ENCODE results near the gene TMEM135.
A peak's percentile ranks its signal among the peaks of the same experiment; 100 is the strongest.
"Not testable (repeated sequence)": the region's sequence is repeated elsewhere in the genome, so short reads cannot be mapped to it uniquely, and the experiment has no call there.

Gene TMEM135

DNA sequence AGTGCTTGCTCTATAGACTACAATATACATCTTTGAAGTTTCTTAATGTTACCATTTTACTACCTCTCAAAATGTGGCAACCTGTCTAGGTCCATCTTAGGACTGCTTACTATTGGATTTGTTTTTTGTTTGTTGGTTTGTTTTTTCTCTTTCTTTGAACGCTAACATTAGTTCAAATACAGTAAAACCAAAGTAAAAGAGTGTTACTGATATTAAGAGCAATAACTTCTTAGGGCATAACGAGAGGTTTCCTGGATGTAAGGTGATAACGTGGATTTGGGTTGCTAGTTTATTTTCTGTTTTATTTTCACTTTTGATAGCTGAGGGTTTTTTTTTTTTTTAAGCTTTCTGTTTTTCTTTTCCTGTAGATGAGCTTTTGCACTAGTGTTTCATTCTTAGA lies 43.6 kb downstream of the TMEM135 start:
- DNase-seq, result no peak

DNA sequence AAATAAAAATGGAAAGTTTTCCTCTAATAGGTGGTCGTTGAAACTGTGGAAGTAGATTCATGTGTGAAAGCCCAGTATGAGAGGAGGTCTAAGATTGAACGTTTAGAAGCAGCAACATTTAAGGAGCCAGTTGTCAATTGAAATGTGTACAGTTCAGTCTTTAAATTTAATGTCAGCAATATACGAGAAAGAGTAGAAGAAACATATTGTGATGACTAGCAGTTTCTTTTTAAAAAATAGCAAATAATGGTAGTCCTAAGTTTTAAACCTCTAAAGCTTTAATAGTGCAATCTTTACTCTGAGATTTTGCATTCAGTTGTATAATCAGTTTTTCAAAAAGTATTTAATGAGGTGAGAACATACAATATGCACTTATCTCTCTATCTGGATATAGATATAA lies 44.9 kb downstream of the TMEM135 start:
- no peak for DNase-seq

DNA sequence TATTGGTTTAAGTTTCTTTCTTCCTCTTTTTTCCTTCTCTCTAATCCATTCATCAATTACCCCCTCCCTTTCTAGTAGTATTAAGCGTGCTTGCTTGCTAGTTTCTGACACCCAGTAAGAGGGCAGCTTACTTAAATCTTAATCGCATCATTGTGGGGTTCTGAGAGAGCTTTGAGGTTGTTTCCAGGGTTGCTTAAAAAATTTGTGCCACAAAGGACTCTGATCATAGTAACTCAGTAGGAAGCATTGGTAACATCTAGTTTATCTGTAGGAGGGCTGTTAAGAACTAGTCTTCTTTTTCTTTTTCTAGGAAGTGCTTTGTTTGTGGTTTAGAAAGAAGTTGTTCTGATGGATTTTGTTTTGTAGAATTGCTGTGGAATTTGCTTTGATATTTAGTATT lies 45.3 kb downstream of the TMEM135 start:
- no peak for DNase-seq

DNA sequence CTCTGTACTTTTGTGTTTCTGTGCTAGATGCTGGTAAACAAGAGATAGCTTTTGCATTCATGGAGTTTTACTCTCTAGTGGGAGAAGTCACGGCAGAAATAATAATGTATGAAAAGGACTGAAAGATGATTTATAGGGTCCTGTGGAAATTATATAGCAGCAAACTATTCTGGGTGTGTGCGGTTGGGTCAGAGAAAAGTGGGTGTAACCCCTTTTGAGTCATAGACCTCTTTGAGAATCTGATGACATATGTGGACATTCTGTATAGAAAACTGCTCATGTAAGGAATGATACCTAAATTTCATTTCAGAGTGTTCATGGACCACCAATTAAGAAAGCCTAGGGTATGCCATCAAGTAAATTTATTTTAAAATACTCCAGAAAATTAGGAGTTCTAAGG lies 54.4 kb downstream of the TMEM135 start:
- no peak for DNase-seq

DNA sequence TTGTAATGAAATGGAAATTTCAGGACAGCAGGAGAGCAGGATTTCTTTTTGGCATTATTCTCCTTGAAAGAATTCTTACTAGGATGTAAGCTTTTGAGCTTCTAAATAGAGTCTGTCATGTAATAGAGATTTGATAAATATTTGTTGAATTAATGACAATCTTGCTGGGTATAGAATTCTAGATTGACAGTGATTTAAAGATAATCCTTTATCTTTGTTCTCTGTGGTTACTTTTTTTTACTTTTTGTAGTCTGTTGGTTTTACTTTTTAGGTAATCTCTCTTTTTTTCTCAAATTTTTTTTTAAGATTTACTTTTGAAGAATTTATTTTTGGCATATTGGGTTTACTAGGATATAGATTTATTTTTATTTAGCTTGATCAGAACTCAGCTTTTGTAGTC lies 54.8 kb downstream of the TMEM135 start:
- no peak for DNase-seq

DNA sequence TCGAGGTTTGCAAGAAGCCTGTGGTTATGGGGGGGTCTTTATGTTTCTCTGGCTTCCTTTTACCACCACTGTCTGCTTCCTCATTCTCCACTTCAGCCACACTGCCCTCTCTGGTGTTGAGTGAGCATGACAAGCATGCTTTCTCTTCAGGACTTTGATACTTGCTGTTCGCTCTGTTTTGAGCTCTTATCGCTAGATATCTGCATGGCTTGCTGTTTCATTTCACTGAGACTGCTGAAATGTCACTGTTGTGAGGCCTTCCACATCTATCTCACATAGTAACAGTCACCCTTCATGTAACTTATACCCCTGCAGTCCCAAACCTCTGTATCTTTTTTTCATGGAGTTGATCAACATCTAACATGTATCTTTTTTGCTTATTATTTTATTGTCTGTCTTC lies 59.8 kb downstream of the TMEM135 start:
- peak; percentile 9 for DNase-seq

DNA sequence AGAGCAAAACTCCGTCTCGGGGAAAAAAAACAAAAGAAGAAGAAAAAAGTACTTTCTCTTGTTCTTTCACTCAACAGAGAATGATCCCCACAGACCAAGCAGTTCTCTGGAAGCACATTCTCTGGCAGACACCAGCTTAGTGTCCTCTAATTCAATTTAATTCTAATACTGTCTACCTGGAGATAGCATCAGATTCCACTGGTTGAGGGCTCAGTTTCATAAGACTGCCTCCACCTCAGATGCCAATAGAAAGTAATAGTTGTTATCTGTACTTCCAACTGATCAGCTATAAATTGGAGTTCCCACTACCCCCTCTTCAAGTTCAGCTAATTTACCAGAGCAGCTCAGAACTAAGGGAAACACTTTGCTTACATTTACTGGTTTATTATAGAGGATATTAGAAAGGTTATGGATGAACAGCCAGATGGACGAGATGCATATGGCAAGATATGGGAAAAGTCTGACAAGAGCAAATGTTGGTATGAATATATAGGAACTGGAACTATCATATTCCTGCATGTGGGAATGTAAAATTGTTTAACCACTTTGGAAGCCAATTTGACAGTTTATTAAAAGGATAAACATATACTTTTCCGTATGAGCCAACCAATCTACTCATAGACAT lies 64.3 kb downstream of the TMEM135 start:
- no peak for DNase-seq

DNA sequence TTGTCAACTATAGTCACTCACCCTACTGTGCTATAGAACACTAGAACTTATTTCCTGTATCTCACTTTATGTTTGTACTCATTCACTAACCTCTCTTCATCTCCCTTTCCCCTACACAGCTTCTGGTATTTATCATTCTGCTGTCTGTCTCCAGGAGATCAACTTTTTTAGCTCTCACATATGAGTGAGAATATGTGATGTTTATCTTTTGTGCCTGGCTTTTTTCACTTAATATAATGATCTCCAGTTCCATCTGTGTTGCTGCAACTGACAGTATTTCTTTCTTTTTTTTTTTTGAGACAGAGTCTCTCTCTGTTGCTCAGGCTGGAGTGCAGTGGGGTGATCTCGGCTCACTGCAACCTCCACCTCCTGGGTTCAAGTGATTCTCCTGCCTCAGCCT lies 68.1 kb downstream of the TMEM135 start:
- not testable (repeated sequence) for DNase-seq

DNA sequence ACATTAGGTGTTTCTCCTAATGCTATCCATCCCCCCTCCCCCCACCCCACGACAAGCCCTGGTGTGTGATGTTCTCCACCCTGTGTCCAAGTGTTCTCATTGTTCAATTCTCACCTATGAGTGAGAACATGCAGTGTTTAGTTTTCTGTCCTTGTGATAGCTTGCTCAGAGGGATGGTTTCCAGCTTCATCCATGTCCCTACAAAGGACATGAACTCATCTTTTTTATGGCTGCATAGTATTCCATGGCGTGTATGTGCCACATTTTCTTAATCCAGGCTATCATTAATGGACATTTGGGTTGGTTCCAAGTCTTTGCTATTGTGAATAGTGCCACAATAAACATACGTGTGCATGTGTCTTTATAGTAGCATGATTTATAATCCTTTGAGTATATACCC lies 69.6 kb downstream of the TMEM135 start:
- not testable (repeated sequence) for DNase-seq

DNA sequence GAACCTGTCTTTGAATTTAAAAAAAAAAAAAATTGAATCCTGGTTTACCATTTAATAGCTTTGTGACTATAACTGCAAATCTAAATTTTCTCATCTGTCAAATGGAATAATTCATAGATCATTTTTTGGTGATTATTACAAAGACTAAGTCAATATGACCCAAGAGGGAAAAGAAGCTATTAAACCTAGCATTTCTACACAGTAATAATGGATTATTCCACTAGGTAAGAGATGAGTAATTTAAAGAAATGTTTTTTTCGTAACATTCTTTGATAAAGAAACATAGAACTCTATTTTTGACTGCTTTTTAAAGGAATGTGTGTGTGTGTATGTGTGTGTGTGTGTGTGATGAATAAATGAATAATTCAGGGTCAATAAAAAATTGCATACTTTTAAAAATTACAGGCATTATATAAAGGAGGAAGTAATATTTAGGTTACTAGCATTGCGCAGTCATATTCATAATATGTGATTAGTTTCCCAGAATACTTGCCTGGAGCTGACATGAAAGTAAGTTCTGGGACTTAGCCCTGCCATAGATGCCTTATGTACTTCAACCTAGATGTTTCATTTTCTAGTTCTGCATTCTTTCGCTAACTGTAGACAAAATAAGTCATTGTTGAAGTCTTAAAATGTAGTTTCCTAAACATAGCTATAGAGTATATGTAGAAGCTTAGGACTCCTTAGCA lies 72.9 kb downstream of the TMEM135 start:
- no peak for DNase-seq

DNA sequence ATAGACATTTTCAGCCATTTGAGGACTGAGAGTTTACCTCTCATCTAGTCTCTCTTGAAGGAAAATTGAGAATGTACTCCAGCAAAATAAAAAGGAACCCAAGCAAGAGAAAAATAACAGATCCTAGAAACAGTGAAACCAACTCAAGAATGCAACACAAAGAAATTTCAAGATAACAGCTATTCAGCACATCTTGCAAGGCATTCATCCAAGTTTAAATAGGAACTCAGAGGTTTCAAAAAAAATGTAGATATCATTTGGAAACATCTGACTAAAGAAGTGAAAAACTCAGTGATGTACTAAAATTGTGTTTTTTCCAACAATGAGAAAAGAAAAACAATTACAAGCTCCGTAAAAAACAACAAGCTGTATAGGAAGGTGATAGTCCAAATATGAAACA lies 76.4 kb downstream of the TMEM135 start:
- DNase-seq, result no peak

DNA sequence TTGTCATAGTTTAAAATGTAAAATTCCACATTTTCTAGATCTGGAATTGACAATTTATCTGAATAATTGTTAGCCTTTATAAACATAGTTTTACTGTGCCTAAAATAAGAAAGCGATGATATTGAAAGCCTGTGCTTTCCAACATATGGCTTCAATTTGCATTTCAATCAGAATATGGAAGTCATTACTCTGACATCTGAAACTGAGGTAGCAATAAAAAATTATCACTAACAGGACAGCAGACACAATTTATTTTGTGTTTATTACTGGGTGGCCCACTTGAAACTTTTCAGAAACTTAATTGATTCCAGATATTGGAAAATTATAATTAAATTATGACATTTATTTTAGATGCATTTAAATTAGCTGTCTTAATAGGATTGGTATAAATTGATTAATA lies 78.5 kb downstream of the TMEM135 start:
- DNase-seq, result no peak

DNA sequence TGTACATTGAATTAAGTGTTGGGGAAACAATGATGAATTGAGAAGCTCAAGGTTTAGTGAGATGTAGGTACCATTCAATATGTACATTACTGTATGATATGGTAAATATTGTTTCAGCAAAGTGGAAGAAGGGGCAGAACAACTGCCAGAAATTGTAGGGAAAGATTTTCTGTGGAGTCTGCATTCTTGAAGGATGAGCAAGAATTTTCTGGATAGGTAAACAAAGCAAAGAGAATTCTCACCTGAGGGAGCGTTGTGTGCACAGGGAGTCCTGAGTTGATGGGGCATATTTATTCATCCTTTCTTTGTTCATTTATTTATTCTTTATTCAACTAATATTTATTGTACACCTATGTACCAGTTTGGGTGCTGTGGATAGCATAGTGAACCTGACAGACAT lies 83.2 kb downstream of the TMEM135 start:
- DNase-seq, result no peak

DNA sequence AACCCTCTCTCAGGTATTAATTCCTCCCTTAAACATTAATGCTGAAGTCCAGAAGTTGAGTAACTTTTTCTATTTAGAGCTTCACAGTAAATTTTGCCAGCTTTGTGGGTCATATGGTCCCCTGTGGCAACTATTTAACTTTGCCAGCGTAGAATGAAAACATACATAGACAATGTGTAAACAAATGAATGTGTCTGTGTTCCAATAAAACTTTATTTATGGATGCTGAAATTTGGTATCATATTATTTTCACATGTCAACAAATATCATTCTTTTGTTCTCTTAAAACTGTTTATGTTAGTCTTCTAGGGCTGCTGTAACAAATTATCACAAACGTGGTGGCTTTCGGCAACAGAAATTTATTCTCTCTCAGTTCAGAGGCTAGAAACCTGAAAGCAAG lies 85.1 kb downstream of the TMEM135 start:
- DNase-seq, result no peak

DNA sequence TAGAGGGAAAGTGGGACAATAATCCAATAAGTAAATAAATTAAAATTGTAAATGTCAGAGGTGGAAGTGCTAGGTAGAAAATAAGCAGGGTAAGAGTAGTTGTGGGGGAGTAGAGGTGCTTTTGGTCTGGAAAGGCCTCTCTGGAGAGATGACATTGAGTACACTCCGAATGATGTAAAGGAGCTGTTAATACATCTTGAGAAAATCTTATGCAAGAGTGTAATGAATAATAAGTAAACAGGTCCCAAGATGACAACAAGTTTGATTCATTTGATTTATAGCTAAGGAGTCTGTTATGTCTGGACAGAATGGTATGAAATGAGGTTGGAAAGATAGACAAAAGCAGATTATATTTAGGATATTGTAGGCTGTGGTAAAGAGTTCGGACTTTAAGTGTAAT lies 87.5 kb downstream of the TMEM135 start:
- no peak for DNase-seq

DNA sequence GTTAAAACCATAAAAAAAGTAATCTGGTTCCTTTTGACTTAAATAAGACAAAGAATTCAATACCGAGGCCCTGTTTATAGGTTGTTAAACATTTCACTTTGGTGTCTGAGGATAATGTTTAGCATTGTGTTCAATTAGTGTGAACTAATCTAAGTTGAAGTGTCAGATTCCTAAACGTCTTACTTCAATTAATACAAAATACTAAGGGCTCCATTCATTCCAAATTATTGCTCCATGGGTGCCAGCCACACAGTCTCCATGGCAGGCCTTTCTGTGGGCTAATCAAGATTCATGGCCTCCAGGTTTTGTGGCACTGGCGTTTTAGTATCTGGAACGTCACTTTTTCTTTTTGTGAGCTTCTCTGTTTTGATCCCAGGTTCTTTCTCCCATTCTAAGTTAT lies 89.4 kb downstream of the TMEM135 start:
- DNase-seq, result no peak

DNA sequence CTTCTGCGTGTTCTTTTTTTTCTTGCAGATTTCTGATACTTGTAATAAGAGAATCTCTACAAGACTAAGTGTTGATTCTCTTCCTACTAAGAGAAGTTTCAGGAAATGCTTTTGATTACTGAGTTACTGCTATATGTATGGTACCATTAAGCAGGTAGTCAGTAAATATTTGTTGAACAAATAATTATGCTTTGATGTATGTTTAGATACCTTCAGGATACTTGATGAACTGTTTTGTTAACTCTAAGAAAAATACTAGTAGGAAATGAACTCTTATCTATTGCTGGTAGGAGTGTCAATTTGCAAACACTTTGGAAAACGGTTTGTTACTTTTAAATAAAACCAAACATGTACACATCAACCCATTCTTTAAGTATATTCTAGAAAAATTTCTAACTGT lies 90.6 kb downstream of the TMEM135 start:
- DNase-seq, result no peak

DNA sequence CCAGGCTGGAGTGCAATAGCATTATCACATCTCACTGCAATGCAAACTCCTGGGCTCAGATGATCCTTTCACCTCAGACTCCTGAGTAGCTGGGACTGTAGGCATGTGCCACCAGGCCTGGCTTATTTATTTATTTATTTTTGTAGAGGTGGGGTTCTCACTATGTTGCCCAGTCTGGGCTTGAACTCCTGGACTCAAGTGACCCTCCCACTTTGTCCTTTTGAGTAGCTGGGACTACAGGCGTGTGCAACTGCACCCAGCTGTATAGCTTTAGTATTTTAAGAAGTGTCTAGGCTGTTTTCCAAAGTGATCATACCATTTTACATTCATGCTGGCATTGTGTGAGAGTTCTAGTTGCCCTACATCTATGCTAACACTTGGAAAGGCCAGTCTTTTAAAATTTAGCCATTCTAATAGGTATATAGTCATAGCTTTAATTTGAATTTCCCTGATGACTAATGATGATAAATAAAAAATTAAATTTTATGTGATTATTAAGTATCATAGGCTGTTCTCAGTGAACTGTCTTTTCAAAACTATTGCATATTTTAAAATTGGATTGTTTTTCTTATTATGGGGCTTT lies 96.9 kb downstream of the TMEM135 start:
- no peak for DNase-seq

DNA sequence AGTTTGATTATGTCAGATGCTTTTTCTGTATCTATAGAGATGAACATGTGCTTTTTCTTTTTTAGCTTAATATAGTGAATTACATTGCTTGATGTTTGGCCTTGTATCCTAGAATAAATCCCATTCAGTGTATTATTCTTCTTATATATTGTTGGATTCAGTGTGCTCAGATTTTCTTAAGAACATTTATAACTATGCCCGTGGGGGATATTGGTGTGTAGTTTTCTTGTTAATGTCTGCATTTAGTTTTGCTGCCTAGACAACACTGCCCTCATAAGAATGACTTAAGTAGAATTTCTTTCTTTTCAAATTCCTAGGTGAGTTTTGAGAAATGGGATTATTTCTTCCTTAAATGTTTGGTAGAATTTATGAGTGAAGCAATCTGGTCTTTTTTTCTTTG lies 98.5 kb downstream of the TMEM135 start:
- DNase-seq, result no peak

DNA sequence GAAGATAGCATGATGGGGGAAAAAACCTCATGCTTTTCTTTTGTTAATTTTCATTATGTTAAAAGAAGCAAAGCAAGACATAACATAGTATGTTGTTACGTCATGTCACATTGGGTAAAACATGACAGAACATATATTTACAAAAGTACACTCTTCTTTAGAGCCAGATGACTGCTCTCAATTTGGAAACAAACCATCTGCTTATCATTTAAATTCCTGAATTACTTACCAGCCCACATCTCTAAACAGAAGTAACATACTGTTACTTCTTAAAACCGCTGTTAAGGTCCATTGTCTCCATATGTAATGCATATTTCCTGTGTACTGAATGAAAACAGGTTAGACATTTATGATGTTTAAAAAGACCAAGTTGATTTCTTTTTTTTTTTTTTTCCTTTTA lies 100.0 kb downstream of the TMEM135 start:
- no peak for DNase-seq

DNA sequence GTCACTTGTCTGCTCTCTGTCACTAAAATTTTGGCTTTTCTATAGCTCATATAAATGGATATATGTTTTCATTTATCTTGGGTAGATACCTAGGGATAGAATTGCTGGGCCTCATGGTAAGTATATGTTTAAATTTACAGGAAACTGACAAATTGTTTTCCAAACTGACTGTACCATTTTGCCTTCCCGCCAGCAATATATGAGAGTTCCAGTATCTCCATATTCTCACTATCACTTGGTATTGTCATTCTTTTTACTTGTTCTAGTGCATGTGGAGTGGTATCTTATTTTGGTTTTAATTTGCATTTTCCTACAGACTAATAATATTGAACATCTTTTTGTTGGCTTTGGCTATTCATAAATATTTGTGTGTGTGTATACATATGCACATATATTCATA lies 101.7 kb downstream of the TMEM135 start:
- no peak for DNase-seq

DNA sequence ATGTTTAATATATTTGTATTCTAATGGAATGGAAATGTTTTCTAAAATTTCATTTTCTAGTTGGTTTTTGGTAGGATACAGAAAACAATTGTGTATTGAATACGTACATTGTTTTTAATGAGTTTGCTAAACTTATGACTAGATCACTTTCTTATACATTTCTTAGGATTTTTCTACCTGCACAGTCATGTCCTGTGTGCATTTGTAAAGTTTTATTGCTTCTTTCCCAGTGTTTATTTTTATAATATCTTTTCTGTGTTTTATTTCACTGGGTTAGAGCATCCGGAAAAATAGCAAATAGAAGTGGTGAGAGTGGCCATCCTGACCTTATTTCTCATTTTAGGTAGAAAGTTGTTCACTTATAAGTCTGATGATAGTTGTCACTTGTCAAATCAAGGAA lies 103.6 kb downstream of the TMEM135 start:
- no peak for DNase-seq

DNA sequence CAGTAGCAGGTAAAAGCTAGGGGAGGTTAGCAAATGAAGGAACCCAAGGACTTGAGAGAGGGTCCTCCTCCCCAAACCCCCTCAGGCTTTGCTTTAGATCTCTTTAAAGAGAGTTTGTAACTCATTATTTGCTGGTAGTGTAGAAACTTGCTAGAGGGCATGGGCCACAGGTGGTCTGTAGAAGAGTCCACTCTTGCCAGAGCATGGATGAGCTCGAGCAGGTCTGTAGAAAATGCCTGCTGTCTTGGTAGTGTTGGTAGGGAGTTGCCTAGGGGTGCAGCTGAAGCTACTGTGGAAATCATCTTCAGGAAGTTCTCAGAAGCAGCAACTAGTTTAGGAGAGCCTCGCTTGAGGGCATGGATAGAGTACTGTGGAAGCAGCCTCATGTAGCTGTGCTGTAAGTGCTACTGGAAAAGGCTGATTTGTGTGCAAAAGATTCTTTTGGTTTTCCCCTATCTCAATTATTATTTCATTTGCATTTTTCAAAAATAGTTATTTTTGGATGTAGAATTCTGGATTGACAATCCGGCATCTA lies 104.3 kb downstream of the TMEM135 start:
- no peak for DNase-seq

DNA sequence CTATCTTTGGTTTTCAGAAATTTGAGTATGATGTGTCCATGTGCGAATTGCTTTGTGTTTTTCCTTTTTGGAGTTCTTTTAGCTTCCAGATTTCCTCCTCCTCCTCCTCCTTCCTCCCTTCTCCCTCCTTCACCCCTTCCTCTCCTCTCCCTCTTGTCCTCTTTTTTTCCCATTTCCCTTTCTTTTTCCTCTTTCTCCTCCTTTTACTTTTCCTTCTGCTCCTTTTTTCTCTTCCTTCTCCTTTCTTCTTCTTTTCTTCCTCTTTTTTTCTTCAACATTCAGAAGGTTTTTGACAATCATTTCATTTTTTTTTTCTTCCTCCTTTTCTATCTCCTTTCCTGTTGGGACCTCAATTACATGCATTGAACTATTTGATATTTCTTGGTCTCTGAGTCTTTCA lies 104.9 kb downstream of the TMEM135 start:
- no peak for DNase-seq

DNA sequence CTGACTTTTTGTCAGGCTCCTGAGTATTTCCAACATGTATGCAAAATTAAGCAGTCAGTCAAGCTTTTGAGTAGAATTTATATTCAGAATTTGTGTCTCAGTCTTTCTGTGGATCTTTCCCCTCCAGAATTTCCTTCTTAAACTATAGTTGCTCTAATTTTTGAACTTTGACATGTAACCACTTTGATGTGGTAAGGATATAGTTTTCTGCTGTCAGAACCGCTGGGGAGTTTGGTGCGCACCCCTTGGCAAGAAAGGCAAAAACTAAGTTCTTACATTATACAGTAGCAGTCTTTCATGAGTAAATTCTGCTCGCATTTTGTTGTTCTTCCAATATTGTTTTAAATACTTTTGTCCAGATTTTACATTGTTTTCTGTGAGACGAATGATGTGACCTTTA lies 105.9 kb downstream of the TMEM135 start:
- no peak for DNase-seq
